Mesenteric fat pad (tissue), 1 donor: Measurements from ENCODE around the gene SRSF9. TPM values are rescaled to one million over a fixed set of nuclear protein-coding genes. Genes with fewer than 3 reads are reported as not detected.

Experiments
- DNase-seq: peaks from one replicate; pipeline ENCODE4 v3.0.0-alpha.2; 2020; ENCODE audit warnings: low spot score
- total RNA-seq: library from RNA; stranded (reverse); fragmentation: NEBNext Ultra II Directional; extraction: Animal tissue kit (Norgen Biotek cat#: 25700); gene quantifications from one replicate; pipeline ENCODE4 v1.2.1, GENCODE V29; 2021
- donor health status: DM: yes; HTN: yes; CAD: no.

SRSF9 gene
- total RNA-seq, 1 donor from 2014 or later: 120 TPM

DNA sequence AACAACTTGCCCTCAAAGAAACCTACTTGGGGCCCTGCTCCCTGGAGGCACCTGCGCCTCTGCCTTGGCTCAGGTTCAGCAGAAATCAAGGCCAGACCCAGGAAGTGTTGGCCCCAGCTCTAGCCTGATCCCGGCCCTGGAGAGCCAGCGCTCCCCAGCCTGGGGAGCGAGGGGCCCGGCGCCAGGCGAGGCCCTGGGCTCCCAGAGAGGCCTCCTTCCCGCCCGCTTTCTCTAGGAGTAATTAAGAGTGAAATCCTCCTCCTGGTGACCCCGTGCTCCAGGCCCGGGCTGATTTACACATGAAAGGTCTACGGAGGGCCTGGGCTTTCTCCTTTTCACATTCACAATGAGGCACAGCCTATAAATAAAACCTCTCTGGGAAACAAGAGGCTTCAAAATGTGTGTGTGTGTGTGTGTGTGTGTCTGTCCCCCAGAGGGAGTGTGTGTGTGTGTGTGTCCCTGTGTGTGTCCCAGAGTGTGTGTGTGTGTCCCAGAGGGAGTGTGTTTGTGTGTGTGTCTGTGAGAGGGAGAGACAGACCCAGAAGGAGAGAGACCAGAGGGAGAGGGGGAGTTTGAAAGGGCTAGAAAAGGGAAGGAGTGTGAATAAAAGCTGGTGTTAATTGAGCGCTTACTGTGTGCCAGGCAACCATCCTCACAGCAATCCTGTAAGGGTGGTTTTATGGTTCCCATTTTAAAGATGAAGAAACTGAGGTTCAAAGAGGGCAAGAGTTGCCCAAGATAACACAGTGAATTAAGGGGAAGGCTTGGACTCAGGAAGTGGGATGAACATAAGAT, 55.5 kb downstream of the SRSF9 start:
- DNase-seq: no peak

DNA sequence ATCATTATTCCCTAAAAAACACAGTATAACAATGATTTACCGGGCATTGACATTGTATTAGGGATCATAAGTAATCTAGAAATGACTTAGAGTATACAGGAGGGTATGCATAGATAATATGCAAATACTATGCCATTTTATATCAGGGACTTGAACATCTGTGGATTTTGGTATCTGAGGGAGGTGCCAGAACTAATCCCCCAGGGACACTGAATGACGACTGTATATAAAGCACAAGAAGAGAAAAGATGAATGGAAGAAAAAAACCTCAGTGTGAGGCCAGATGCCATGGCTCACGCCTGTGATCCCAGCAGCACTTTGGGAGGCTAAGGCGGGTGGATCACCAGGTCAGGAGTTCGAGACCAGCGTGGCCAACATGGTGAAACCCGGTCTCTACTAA, 57.1 kb downstream of the SRSF9 start:
- no peak for DNase-seq

Other genes starting within 250 kb of the SRSF9 start
- 123 TPM for gene PXN, start 204.0 kb downstream of the SRSF9 start, total RNA-seq
- gene RNU4-2, start 177.8 kb downstream of the SRSF9 start, total RNA-seq: 7,466 TPM
- gene RNU4-1, start 176.5 kb downstream of the SRSF9 start, total RNA-seq: 976 TPM
- gene SIRT4, start 167.4 kb downstream of the SRSF9 start, total RNA-seq: 1.6 TPM
- 1.8 TPM for gene PLA2G1B, start 142.0 kb downstream of the SRSF9 start, total RNA-seq
- 0.58 TPM for gene MSI1, start 100.6 kb downstream of the SRSF9 start, total RNA-seq
- gene COX6A1, start 31.6 kb downstream of the SRSF9 start, total RNA-seq: 312 TPM
- gene TRIAP1, start 23.4 kb downstream of the SRSF9 start, total RNA-seq: 19.9 TPM
- 27.7 TPM for gene GATC, start 23.3 kb downstream of the SRSF9 start, total RNA-seq
- gene DYNLL1, start 26.4 kb upstream of the SRSF9 start, total RNA-seq: 142 TPM
- gene COQ5, start 59.4 kb upstream of the SRSF9 start, total RNA-seq: 23.3 TPM
- gene RNF10, start 64.6 kb upstream of the SRSF9 start, total RNA-seq: 224 TPM
- gene POP5, start 111.7 kb upstream of the SRSF9 start, total RNA-seq: 33.8 TPM
- gene CABP1, start 170.9 kb upstream of the SRSF9 start, total RNA-seq: 5.5 TPM
- gene MLEC, start 217.4 kb upstream of the SRSF9 start, total RNA-seq: 154 TPM
- gene UNC119B, start 240.7 kb upstream of the SRSF9 start, total RNA-seq: 20.4 TPM